Hepatocyte (in vitro differentiated cells): Measurements from ENCODE around the gene TMCC3. TPM values are rescaled to one million over a fixed set of nuclear protein-coding genes. Genes with fewer than 3 reads are reported as not detected.

ENCODE experiments used
- DNase-seq: peaks from one replicate; pipeline ENCODE4 v3.0.0-alpha.2; 2016; ENCODE audit warnings: low spot score
- H2AFZ ChIP-seq: fragments of 200-600 bp; sonication (generic); 2 replicates; pipeline ENCODE4 v1.6.0; 2016; ENCODE audit warnings: antibody characterized with exemption, mild to moderate bottlenecking
- H3K27ac ChIP-seq: fragments of 200-600 bp; sonication (generic); 2 replicates; pipeline ENCODE4 v1.5.1; 2016; ENCODE audit warnings: mild to moderate bottlenecking
- H3K27me3 ChIP-seq: fragments of 200-600 bp; sonication (generic); 2 replicates; pipeline ENCODE4 v1.6.1; 2016
- H3K36me3 ChIP-seq: fragments of 200-600 bp; sonication (generic); replicated peaks from 2 replicates; pipeline ENCODE4 v1.5.1; 2016; ENCODE audit warnings: low read depth; ENCODE audit not compliant: insufficient read depth
- H3K4me1 ChIP-seq: fragments of 200-600 bp; sonication (generic); 2 replicates; pipeline ENCODE4 v1.5.1; 2016; ENCODE audit warnings: mild to moderate bottlenecking, moderate library complexity; ENCODE audit not compliant: insufficient read depth
- H3K4me2 ChIP-seq: fragments of 200-600 bp; sonication (generic); 2 replicates; pipeline ENCODE4 v1.6.0; 2016
- H3K4me3 ChIP-seq: fragments of 200-600 bp; sonication (generic); 2 replicates; pipeline ENCODE4 v1.5.1; 2016; ENCODE audit warnings: mild to moderate bottlenecking
- H3K79me2 ChIP-seq: fragments of 200-600 bp; sonication (generic); 2 replicates; pipeline ENCODE4 v1.6.0; 2017; ENCODE audit warnings: mild to moderate bottlenecking
- H3K9me2 ChIP-seq: fragments of 200-600 bp; sonication (generic); replicated peaks from 2 replicates; pipeline ENCODE4 v1.6.0; 2017; ENCODE audit warnings: mild to moderate bottlenecking; ENCODE audit not compliant: insufficient read depth
- H3K9me3 ChIP-seq: fragments of 200-600 bp; sonication (generic); 2 replicates; pipeline ENCODE4 v1.5.1; 2016; ENCODE audit warnings: low read depth, mild to moderate bottlenecking
- H4K20me1 ChIP-seq: fragments of 200-600 bp; sonication (generic); 2 replicates; pipeline ENCODE4 v1.6.0; 2016; ENCODE audit warnings: mild to moderate bottlenecking; ENCODE audit not compliant: insufficient read depth, poor library complexity, severe bottlenecking
- EZH2 ChIP-seq: fragments of 200-600 bp; sonication (generic); IDR thresholded peaks from 2 replicates; pipeline ENCODE4 v1.6.1; 2016; ENCODE audit warnings: antibody characterized with exemption, mild to moderate bottlenecking, borderline replicate concordance
- EZH2phosphoT487 ChIP-seq: fragments of 200-600 bp; sonication (generic); IDR thresholded peaks from one replicate; pipeline ENCODE4 v1.6.1; 2018; ENCODE audit warnings: antibody characterized with exemption, mild to moderate bottlenecking, low read depth, moderate library complexity; ENCODE audit not compliant: unreplicated experiment, severe bottlenecking
- WGBS: methylation state at CpG from one replicate; pipeline ENCODE4 v1.1.6; 2016; ENCODE audit warnings: low lambda C conversion rate; ENCODE audit errors: missing lambda C conversion rate; 5-methylcytosine and 5-hydroxymethylcytosine counted together
- polyA plus RNA-seq: library from polyadenylated mRNA; unstranded; fragments of >200 nt; fragmentation: Nextera tagmentation; extraction: Ambion mirVana; gene quantifications from 2 replicates; pipeline ENCODE4 v1.2.1, GENCODE V29; 2016
- total RNA-seq: library from RNA; depleted of rRNA; stranded (reverse); fragments of >200 nt; gene quantifications from 2 replicates; pipeline ENCODE4 v1.2.3, GENCODE V29; 2014
- TF ChIP-seq, protein P1 (sequence below): fragments of 200-600 bp; sonication (generic); IDR thresholded peaks from 2 replicates; pipeline ENCODE4 v1.5.1; 2016; ENCODE audit warnings: antibody characterized with exemption, mild to moderate bottlenecking; ENCODE audit not compliant: poor library complexity

TMCC3 gene
- total and polyA plus RNA-seq, 2 experiments from 2014 or later = 4.0 to 7.8 TPM

DNA sequence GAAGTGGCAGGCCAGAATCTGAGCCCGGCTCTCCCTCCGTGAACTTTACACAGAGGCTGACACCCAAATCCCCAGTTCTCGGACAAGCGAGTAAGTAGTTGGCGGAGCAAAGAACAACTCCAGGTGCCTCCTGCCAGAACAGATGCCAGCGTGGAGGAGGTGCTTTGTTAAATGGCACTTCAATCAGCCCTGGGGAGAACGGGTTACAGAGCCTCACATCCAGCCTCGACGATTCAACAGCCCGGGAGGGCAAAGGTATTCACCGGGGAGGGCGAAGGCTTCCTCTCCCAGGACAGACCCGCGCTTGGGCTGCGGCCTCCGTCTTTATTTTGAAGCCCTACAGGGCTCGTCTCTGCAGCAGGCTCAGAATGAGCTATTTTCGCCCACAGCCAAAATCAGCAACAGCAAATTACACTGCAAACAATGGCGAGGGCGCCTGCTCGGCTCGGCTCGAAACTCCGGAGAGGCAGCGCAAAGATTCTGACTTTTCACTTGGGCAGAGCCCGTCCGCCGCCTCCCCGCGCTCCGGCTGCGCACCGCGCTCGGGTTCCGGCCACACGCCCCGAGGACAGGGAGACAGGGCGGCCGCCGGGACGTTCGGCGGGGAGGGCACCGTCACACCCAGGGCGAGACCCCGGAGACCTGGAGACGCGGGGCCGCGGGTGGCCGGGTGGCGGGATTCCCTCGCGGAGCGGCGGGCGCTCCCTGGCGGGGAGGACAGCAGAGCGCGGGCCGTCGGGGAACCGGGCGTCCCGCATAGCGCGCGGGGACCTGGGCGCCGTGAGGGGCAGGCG lies 811 bp downstream of the TMCC3 start:
- H3K9me3 ChIP-seq = no peaks in the 10 kb centered on the region
- TF ChIP-seq, protein P1, sequence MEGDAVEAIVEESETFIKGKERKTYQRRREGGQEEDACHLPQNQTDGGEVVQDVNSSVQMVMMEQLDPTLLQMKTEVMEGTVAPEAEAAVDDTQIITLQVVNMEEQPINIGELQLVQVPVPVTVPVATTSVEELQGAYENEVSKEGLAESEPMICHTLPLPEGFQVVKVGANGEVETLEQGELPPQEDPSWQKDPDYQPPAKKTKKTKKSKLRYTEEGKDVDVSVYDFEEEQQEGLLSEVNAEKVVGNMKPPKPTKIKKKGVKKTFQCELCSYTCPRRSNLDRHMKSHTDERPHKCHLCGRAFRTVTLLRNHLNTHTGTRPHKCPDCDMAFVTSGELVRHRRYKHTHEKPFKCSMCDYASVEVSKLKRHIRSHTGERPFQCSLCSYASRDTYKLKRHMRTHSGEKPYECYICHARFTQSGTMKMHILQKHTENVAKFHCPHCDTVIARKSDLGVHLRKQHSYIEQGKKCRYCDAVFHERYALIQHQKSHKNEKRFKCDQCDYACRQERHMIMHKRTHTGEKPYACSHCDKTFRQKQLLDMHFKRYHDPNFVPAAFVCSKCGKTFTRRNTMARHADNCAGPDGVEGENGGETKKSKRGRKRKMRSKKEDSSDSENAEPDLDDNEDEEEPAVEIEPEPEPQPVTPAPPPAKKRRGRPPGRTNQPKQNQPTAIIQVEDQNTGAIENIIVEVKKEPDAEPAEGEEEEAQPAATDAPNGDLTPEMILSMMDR = peak; percentile 38
- TF ChIP-seq EZH2phosphoT487 (no peak), EZH2 (no peak)
- H2AFZ ChIP-seq = peak overlapping the region; percentile 89
- DNase-seq = peak; percentile 67
- H4K20me1 ChIP-seq = no peaks in the 10 kb centered on the region
- H3K9me2 ChIP-seq = no peaks in the 10 kb centered on the region
- H3K79me2 ChIP-seq = peaks cover 19% of the 10 kb centered on the region
- H3K27ac ChIP-seq = peak overlapping the region; percentile 46
- peak overlapping the region; percentile 84 for H3K4me2 ChIP-seq
- no peaks in the 10 kb centered on the region for H3K27me3 ChIP-seq
- no peaks in the 10 kb centered on the region for H3K36me3 ChIP-seq
- 9% methylated on average over 31 of the region's 72 CpGs for WGBS
- H3K4me3 ChIP-seq = peak overlapping the region; percentile 98
- no peaks in the 10 kb centered on the region for H3K4me1 ChIP-seq

GRCh38 chr12:94648578-94648977 lies 1.8 kb downstream of the TMCC3 start:
- WGBS = 72% methylated on average over 4 of the region's 4 CpGs
- DNase-seq = no peak
- Histone ChIP-seq H3K4me1 (no peaks in the 10 kb centered on the region), H3K4me3 (peak overlapping the region; percentile 98), H3K27ac (no peak overlapping the region), H3K79me2 (peaks cover 19% of the 10 kb centered on the region), H3K4me2 (peak overlapping the region; percentile 84), H4K20me1 (no peaks in the 10 kb centered on the region), H3K9me2 (no peaks in the 10 kb centered on the region), H2AFZ (no peak overlapping the region), H3K36me3 (no peaks in the 10 kb centered on the region), H3K27me3 (no peaks in the 10 kb centered on the region), H3K9me3 (no peaks in the 10 kb centered on the region)
- TF ChIP-seq EZH2 (no peak), EZH2phosphoT487 (no peak)
- TF ChIP-seq, protein P1 = no peak

- WGBS = 92% methylated on average over 14 of the region's 14 CpGs
- H3K27me3 ChIP-seq = no peaks in the 10 kb centered on the region
- H4K20me1 ChIP-seq = no peaks in the 10 kb centered on the region
- no peaks in the 10 kb centered on the region for H3K4me1 ChIP-seq
- DNase-seq = no peak
- no peaks in the 10 kb centered on the region for H3K36me3 ChIP-seq
- no peak overlapping the region for H3K4me3 ChIP-seq
- H2AFZ ChIP-seq = no peak overlapping the region
- H3K9me2 ChIP-seq = no peaks in the 10 kb centered on the region
- peaks cover 19% of the 10 kb centered on the region for H3K79me2 ChIP-seq
- H3K27ac ChIP-seq = no peak overlapping the region
- no peaks in the 10 kb centered on the region for H3K9me3 ChIP-seq
- no peak overlapping the region for H3K4me2 ChIP-seq
- TF ChIP-seq, protein P1 = no peak
These were observed 6.0 kb downstream of the TMCC3 start for GRCh38 chr12:94644141-94644979.
